ENCODE results near the gene FGF12.
"Not testable (repeated sequence)": the region's sequence is repeated elsewhere in the genome, so short reads cannot be mapped to it uniquely, and the experiment has no call there.

Gene FGF12

DNA sequence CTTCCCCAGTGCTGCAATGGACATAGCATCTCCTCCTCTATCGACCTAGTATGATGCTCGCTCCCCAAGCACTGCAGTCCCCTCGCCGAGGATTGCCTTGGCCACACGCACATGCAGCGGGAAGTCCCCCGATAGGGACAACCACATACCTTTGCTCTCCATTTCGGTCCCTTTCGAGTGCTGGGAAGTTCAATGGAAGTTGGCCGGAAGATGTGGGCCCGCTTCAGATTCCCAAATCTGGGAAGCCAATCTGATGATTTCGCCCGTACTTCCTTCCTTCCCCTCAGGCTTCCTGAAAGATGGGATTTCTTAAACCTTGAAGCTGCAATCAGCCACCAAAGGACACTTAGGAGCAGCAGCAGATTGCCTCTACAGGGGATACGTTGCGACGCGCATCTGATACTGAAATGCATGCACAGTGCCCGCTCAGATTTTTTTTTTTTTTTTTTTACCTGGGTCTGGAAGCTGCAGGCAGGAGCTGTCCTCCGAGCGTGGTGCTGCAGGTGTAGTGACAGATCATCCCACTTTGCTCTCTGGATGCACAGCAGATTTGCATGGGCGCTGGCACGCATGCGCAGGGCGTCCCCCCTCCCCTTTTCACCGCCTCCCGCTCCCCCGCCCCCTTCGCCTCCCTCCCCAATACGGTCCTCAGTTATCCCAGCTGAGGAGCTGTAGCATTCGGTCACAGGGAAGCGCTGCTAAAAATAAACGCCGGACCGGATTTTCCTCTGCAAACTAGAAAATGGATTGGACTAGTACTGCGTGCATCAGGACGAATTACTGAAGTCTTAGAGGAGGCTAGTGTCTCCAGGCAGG lies at the start of gene FGF12:
TSS of gene FGF12 (minus strand) at position 510 of the 816 bp plus-strand sequence.
- DNase-seq, result peak; percentile 93

DNA sequence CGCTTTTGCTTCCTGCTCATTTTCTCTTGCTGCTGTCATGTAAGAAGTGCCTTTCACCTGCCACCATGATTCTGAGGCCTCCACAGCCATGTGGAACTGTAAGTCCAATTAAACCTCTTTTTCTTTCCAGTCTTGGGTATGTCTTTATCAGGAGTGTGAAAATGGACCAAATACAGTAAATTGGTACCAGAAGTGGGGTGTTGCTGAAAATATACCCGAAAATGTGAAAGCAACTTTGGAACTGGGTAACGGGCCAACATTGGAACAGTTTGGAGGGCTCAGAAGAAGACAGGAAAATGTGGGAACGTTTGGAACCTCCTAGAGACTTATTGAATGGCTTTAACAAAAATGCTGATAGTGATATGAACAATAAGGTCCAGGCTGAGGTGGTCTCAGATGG lies 47.0 kb upstream of the FGF12 start:
- DNase-seq, result not testable (repeated sequence)

DNA sequence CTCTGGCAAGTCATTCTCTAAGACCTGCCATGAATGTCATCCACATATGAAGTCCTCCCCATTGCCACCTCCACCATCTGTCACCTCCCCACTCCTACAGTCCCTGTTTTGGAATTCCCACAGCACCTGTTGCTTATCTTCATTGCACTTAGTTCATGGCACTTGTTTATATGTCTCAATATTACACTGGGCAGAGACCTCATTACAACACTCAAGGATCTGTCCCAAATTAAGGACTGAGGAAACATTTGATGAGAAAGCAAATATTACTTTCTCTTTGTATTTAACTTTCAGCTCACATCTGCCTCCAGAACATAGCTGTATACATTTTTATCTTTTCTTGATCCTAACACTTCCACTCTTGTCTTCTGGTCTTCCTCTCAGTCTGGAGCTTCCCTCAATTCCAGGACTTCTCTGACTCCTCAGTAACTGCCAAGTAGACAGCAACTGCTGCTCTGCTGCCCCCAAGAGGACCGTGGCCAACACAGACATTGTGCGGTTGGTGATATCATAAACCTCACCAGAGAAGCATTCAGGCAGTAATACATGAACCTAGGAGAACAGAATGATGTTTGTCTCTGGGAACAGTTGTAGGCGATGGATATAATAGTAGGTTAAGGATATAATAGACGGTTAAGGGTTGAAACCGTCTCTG lies 45.0 kb upstream of the FGF12 start:
- DNase-seq, result peak; percentile 77

DNA sequence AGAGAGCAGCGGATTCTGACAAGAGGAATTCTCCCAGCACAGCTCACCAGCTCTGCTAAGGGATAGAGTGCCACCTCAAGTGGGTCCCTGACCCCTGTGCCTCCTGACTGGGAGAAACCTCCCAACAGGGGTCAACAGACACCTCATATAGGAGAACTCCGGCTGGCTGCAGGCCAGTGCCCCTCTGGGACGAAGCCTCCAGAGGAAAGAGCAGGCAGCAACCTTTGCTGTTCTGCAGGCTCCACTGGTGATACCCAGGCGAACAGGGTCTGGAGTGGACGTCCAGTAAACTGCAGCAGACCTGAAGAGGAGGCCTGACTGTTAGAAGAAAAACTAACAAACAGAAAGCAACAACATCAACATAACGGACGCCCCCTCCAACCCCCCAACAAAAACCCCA lies 31.3 kb upstream of the FGF12 start:
- DNase-seq, result no peak

DNA sequence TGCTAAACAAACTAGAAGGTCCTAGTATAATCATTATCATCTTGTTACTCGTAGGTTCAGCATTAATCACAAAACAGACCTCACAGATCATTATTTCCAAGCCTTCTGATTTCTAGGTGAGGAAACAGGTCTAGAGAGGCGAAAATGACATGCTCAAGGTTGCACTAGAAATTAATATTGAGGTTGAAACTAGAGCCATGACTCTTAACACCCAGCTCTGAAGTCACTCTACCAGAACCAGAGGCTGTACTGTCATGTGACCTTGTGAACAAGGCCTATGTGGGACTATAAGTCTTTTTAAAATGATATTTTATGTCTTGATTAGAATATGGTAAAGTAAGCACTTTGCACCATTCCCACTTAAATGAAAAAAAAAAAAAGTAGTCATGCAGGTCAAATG lies 23.8 kb upstream of the FGF12 start:
- no peak for DNase-seq

DNA sequence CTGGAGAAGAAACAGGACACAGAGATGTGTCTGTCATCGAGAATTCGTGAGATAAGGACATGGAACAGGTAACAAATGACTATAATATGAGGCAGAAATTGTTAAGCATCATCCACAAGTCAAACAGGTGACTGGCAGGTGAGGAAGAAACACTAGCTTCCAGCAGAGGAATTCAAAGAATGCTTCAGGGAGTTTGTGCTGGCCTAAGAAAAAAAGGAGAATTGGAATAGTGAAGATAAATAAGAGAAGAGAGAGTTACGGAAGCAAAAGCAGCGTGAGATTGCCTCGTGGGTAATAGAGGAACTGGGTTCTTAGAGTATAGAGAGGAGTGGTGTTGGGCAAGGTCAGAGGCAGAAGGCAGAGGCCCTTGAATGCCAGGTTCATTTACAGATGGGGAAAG lies 22.9 kb upstream of the FGF12 start:
- no peak for DNase-seq

DNA sequence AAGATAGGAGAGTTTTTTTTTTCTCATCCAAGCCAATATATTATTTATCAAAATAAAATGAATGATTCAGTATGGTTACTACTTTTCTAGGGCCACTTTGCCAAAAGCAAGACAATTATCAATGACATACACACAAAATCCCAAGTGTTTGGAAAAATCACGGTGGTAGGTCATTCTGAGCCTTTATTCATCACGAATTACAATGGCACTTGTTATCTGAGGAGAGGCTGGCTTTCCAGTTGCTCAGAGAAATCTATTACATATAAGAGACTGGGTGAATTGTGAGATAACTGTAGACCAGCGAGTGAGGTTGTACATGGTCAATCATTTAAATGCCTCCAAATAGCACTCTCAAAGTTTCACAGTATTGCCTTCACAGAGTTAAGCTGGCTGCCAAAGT lies 20.4 kb upstream of the FGF12 start:
- DNase-seq, result no peak

DNA sequence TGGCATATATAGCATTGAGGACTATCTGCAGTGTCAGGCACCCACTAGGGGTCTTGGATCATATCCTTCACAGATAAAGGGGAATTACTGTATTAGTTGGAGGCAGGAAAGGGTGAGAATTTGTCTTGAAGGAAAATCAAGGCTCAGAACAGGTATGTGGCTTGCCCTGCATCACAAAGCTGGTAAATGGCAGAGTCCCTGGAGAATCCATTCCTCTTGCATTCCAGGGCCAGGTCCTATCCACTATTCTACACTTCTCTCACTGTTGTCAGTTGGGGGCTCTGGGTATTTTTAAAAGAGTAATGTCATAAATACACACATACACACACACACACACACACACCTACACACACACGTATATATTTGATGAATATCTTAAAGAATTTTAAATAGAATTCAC lies 19.8 kb upstream of the FGF12 start:
- no peak for DNase-seq

DNA sequence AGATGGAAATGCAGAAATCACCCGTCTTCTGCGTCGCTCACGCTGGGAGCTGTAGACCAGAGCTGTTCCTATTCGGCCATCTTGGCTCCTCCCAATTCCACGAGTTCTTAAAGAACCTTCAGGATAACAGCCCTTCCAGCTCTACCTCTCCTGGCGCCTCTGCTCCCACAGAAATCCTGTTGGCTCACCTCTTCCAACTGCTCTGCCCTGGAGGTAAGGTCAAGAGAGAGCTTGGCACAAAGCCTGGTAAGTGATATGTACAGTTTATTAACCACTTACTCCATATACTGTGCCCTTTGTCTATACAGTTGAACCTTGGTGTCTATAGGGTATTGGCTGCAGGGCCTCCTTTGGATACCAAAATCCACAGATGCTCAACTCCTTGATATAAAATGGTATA lies 17.8 kb upstream of the FGF12 start:
- peak; percentile 53 for DNase-seq

DNA sequence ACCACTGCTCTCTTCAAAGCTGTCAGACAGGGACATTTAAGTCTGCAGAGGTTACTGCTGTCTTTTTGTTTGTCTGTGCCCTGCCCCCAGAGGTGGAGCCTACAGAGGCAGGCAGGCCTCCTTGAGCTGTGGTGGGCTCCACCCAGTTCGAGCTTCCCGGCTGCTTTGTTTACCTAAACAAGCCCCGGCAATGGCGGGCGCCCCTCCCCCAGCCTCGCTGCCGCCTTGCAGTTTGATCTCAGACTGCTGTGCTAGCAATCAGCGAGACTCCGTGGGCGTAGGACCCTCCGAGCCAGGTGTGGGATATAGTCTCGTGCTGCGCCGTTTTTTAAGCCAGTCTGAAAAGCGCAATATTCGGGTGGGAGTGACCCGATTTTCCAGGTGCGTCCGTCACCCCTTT lies 17.3 kb upstream of the FGF12 start:
- DNase-seq, result not testable (repeated sequence)

DNA sequence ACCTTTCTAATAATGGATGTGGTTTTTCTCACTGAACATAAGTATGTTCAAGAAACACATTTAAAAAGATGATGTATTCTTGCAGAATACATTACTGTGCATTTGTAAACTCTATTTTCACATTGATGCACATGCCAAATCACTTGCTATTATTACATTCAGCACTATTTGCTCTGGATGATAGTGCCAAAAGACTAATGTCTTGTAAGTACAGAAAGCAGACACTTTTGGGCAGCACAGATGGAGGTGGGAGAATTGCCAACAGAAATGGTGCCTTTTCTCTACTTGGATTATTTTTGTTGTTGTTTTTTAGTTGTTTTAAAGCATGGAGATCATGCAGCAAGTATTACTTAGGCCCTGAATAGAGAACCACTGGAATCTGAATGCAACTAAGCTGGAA lies 10.2 kb upstream of the FGF12 start:
- DNase-seq, result no peak

DNA sequence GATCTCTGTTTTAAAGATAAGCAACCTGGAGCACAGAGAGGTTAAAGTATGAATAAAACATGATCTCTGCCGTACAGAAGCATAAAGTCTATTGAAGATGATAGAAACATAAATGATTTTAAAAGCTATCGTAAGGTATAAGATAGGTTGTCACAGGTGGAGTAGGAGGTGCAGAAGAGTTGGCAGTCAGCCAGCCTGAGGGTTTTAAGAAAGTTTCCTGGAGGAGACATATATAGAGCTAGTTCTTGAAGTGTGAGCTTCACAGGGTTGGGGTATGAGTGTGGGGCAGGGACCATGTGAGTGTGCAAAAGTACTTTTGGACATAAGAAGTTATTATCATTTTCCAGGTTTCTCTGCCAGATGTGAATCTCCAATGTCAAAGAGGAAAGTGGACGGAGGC lies 3.9 kb upstream of the FGF12 start:
- DNase-seq, result no peak

DNA sequence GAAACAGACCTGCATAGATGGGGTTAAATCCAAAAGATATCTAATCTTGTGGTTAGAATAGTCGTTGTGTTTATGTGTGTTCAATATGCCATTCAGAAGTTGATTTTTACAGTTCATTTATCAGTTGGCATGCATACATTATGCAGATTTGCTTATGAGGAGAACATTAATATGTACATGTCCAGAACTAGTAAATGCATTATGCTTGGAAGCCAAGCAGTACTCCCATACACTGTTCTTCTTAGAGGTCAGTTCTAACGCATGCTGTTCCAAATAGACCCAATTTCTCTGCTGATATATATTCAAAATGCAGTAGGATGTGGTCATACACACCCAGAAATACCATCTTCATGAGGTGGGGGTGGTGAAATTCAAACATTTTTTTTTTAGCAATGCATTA lies 956 bp downstream of the FGF12 start:
- no peak for DNase-seq

DNA sequence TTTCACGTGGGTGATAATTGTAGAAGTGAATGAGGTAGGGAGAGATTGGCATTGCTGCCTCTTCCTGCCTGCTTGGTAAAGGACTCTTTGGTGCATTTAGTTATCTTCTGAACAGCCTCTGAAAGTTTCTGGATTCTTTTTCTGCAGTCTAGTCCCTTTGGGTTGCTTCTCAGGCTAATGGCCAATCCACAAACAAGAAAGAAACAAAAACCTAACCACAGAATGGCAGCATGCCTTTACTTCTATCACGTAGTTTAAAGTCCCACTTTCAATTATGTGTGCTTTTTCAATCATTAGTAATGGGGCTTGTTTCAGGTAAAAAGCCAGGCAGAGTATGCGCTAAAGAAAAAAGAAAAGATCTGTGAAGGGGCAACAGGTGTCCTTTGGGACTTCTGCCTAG lies 7.4 kb downstream of the FGF12 start:
- DNase-seq, result no peak

DNA sequence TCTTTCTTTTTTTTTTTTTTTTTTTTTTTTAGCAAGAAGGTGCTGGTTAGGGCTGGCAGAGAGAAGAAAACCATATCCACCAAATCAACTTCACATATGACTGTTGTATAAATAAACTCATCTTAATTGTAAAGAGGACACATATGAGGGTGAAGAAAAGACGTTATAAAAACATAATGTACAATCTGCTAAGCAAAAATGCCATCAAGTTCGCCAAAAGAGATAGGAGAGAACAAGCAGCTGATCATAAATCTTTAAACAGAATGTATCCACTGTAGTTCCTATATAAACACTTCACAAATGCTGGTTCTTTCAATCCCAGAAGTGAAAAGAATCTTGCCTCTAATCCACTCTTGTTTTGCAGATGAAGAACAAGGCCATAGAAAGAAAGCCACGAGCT lies 9.2 kb downstream of the FGF12 start:
- no peak for DNase-seq

DNA sequence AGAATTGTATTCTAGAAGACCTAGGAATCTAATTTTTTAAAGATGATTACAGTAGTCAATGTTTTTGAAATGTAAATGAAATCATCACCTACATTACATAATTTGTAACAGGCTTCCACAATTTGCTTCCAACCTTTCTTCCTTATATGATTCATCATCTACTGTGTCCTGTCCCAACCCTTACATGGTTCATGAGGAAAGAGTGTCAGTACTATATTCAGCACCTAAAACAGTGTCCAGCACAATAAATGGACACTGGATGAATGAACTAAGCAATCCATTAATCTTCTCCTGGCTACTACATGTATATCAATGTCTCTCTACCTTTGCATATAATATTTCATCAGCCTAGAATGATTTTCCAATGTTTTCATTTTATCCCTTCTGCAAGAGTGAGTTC lies 12.2 kb downstream of the FGF12 start:
- no peak for DNase-seq

DNA sequence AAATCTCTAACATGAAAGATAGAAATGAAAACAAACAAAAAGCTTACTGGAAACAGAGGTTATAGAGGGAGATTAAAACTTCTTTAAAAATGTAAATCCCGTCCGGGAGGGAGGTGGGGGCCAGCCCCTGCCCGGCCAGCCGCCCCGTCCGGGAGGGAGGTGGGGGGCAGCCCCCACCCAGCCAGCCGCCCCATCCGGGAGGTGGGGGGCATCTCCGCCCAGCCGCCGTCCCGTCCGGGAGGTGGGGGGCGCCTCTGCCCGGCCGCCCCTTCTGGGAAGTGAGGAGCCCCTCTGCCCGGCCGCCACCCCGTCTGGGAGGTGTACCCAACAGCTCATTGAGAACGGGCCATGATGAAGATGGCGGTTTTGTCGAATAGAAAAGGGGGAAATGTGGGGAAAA lies 16.2 kb downstream of the FGF12 start:
- DNase-seq, result not testable (repeated sequence)

DNA sequence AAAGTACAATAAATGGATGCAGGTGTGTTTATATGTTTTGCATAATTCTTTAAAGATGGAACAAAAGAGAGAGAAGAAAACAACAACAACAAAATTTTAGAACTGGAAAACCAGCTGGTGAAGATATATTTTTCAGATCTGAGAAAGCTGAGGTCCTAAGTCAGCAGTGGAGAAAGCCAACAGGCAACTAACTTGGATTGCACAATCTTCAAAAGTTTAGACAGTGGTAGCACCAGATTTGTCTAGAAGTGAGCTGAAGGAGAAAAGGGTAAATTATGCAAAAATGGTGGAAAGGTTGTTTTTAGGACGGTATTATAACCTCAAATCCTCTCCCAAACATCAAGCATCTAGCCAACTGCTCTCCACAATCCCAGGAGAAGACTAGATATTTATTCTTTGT lies 17.0 kb downstream of the FGF12 start:
- no peak for DNase-seq

DNA sequence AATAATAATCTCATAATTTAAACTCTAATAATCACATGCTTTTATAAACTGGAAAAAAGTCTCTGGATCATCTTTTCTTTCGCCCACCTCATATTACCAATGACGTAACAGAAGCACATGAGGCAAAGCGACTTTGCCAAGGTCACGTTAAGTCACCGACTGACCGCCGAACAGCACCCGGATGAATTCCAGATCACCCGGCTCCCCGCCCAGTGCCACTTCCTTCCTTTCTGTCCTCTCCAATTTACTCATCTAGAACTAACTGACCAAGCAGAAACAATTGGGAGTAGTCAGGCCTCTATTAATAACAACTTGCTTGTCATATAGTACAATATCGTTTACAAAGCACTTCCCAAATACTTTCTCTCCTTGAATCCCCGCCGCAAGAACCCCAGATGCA lies 21.1 kb downstream of the FGF12 start:
- DNase-seq, result no peak

DNA sequence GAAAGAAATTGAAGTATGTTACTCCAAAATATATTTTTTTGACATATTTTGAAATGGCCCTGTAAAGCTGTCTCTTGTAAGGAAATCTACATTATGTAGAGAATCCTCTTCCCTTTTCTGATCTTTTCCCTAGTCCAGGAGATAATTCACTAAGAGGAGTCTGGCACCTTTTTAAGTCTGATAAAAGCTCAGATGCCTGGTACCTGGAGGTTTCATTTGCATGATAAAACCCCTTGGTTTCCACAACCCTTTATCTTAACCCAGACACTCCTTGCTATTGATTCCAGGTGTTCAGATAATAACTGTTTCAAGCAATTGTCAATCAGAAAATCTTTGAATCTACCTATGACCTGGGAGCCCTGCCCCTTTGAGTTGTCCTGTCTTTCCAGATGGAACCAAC lies 26.5 kb downstream of the FGF12 start:
- no peak for DNase-seq

DNA sequence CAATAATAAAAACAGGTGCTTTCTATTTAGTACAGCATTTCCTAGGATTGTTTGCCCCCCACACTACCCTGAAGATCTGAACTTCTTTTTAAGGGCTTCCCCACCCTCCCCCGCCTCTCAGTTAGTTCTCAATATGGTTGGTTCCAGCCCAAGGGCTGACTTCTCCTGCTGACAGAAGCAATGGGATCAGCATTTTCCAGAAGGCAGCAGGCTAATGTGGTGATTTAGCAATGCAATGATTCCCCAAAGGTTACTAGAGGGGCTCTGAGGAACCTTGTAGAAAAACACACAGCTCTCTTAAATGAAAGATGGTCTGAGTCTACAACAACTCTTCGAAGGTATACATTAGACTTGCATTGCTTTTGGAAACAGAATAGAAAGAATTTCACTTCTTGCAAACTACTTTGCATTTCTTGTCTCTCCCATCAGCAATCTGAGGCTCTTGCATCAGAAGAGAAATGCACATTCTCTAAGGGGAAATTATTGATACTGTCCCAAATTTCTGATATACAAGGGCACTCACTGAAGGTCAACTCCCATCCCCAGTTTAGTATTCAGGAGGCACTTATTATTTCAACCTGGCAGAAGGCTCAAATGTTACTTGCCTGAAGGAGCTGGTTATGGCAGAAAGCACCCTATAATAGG lies 30.3 kb downstream of the FGF12 start:
- peak; percentile 6 for DNase-seq

DNA sequence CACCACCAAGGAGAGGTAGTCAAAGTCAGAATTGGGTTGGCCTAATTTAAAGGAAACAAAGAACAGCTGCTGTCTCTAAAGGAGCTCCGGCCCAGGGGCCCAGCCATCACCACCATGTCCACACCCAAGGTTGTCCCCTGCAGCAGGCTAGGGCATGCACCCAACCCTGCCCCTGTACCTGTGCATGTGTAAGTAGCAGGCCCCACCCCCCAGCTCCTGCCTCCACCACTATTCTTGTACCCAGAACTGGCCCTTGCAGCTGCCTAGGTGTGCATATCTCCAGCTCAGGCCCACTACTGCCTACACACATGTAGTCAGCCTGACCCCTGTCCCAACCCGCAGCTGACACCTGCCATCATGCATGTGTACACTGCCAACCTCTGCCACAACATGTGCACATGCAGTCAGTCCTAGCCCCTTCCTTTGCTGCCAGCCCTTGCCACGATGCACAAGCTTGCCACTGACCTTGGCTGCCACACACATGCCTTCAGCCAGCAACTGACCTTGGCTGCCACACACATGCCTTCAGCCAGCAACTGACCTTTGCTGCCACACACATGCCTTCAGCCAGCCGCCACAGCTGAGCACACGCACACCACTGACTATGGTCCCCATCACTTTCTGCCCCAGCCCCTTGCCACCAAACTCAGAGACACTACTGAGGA lies 39.7 kb downstream of the FGF12 start:
- DNase-seq, result no peak

DNA sequence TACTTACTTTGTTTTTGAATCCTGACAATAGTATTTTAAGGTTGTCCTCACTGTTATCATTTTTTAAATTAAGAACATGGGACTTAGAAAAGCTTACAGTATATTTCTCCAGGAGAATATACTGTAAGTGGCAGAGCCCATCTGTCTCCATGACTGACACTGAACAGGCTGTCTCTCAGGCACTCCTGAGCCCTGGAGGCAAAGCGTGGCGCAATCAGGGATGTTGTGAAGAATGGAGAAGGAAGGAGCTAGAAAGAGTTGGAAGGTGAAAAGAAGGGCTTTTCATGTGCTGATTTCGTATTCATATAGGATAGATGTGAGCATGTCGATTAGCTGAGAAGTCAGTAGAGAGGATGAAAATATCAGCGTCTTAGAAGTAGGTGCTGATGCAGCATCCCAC lies 41.5 kb downstream of the FGF12 start:
- no peak for DNase-seq

DNA sequence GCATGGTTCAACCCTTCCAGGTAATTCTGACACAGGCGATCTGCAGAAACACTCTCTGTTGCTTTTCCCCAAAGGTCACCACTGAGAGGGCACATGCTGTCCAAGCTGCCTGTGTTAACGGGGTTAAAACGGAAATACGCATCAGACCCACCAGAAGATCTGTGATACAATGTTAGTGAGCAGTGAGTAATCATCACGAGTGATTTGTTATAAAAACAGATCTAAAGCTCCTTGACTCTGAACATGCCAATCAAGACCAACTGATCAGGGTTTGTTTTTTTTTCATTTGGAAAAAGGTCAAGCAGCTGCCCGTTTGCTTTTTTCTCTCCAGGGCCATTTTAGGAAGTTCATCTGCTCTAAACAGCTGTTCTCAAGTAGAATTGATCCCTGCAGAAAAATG lies 43.2 kb downstream of the FGF12 start:
- DNase-seq, result no peak
